Measurements from ENCODE around the gene CAMK2A. TPM values are rescaled to one million over a fixed set of nuclear protein-coding genes. Genes with fewer than 3 reads are reported as not detected.

Gene CAMK2A
- polyA plus RNA-seq (ENCODE audit: insufficient read depth in 1 of 5, insufficient read length in 5 of 5, low replicate concordance in 1 of 5) = 1 to 10 TPM; 3.2 to 8.3 (median 5.8) TPM
- long read RNA-seq, donor 1 = 0 reads
- long read RNA-seq, donor 2, partial matches to known transcripts = 0 of 2 reads
- long read RNA-seq, donor 2, other reads (novel, unspliced or antisense) = 0 of 2 reads
- long read RNA-seq, donor 3 = 0 reads
- long read RNA-seq, donor 4 = 0 reads
- long read RNA-seq, donor 5 = 0 reads
- long read RNA-seq, donor 6 = 0 reads
- long read RNA-seq, donor 7 = 0 reads
- long read RNA-seq, donor 8 = 0 reads

DNA sequence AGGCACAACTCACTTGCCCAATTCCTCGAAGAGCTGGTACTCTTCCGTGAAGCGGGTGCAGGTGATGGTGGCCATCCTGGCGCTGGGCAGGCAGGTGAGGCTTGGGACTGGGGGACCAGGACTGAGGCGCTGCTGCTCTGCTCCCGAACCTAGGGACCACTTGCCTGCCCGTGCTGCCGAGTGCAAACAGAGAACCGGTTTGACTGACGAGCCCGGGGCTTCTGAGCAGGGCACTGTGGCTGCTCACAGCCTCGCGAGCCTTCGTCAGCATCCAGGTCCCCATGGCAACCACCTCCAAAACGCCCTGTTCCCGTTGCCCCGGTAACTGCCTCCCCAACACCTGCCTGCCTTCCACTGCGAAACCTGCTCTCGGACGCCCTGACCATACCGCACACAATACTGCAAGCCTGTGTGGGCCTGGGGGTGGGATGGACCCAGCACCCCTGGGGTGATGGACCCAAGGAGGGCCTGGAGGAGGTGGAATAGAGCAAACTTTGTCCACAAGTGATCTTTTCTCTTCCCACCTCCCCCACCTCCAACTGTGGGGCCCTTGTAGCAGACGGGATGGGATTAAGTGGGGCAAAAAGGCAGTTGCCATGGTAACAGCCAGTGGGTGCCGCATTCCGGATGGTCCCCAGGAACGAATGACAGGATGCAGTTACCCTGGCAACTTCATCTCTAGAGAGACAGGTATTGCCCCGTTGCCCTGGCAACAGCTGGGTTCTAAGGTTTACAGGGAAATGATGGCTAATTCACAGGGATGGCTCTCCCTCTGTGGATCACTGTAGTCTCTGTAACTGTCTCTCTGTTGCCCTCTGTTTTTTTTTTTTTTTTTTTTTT, at the start of gene CAMK2A:
TSS of gene CAMK2A (minus strand) at position 223 of the 840 bp plus-strand sequence. CDS start at position 75, 148 bp downstream.
- DNase-seq = no peak

DNA sequence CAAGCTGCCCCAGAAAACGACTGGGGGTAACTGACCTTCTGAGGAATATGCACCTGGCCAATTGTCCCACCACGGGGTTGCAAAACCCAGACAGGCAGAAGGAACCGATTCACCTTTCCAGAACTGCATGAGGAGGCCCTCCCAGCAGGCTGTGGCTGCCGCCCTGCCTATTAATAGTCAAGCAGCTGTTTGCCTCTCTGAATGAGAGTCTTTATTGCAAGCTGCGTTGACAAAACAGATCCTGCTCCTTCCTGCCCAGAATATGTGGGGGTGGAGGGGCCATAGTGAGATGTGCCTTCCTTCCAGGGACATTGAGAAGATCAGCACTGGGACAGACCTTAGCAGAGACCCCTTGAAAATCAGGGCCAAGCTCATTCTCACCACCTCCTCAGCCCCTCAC, 49.6 kb upstream of the CAMK2A start:
- DNase-seq = no peak

DNA sequence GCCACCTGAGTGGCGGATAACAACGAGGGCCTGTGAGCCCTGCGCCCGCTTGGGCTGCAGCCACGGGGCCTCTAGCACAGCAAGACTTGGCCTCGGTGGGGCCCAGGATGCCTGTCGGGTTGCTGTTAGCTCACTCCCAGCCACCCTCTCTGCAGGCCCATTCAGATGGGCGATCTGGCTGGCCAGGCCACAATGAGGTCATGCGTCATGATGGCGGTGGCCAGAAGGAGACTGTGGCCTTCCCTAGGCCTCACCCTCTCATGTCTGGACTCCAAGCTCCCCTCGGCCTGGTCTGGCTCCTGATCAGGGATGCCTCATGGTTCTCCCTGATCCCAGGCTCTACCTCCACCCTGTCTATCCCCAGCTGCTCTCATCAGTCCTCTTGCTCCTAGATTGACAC, 49.0 kb upstream of the CAMK2A start:
- no peak for DNase-seq

DNA sequence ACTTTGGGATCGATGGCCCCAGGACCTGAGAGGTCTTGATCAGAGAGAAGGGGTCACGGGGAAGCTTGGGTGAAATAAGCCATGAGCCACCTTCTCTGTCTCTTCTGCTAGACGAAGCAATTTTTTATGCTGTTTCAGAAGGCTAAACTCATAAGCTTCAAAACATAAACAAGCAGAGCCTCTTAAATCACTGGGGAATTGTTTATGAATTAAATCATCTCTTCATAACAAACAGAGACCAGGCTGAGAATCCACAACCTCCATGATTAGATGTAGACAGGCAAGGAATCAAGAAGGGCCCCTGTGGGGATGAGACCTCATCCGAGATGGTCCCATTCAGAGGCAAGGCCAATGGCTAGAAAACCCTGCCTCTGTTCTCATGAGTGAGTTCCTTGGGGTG, 46.2 kb upstream of the CAMK2A start:
- no peak for DNase-seq

DNA sequence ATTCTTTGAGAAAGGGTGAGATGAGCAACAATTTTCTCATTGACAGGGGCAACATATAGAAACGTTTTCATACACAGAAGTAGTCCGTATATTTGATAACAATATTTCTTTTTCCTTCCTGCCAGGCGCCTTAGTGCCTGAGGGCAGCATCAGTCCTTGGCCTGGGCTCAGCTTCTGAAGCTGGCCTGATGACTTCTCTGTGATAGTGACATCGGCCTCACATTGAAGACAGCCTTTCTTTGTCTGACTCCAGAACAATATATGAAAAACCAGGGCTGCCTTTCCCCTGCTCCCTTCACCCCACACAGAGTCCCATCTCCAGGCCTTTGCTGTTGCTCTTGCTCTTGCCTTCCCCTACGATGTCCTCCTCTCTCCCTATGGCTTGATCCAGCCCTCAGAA, 43.8 kb upstream of the CAMK2A start:
- no peak for DNase-seq

DNA sequence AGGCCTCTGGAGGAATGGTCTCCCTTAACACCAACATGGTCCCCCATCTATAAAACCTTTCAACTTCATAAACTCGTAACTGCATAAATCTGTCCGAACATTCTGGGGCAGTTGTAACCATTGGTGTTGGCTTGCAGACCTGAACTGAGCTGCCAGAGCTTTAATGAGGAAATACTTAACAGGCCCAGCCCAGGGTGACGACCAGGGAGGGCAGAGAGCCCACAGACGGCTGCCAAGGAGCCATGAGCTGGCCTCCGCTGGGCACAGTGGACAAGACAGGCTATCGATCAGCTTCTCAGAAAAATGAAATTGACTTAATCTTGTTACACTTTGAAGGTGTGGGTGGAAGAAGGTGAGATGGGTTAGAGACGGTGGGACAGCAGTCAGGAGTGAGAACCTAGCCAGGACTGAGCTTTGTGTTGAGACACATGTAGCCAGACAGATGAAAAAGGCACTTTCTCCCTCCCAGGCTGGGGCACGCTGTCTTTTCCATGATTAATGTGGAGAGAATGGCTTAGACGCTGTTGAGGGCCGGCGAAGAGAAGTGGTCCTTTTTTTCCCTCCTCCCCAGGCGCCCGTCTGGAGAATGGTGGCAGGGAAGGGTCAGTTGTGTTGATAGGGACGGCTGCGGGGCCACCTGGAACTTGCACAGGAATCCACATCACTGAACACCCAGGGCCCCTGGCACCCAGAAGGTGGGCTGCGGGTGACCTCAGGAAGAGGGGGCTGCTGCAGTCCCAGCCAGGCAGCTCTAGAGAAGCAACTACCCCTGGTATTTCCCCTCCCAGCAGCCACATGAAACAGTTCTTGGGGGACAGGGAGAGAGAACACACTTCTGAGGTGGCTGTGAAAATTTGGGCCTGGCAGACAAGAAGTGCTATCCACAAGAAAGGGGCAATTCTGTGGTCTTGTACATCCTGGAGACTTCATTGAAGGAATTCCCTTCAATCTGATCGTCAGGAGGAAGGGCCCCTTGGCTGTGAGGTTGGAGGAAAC, 40.6 kb upstream of the CAMK2A start:
- DNase-seq = no peak

DNA sequence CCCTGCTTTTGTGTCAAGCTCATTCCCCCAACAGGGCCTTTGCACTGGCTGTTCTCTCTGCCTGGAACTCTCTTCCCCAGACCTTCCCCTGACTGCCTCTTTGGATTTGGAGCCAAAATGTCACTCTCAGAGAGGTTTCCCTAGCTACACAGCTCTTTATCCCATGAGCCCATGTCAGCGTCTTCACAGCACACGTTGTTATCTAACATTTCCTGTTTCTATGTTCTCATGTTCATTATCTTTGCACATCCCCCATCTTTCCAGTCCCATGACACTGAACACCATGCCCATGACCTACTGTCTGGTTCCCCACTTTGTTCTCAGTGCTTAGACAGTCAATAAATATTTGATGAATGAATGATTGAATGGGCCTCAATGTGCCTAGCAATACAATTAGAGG, 39.5 kb upstream of the CAMK2A start:
- DNase-seq = no peak

DNA sequence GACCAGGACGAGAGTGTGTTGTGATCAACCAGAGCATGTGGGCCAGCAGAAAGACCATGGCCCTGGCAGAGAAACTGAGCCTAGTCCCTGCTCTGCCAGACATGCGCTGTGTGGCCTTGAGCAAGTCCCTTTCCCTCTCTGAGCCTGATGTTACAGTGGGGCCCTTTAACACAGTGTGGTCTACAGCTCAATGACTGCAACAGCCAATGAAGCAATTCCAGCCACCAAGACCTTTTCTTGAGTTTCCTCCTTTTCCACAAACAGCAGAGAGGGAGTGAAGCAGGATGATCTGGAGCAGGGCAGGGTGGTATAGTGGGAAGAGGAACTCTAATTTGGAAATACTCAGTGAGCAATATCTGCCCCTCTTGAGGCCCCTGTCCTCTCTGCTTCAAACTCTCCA, 38.9 kb upstream of the CAMK2A start:
- DNase-seq = no peak

DNA sequence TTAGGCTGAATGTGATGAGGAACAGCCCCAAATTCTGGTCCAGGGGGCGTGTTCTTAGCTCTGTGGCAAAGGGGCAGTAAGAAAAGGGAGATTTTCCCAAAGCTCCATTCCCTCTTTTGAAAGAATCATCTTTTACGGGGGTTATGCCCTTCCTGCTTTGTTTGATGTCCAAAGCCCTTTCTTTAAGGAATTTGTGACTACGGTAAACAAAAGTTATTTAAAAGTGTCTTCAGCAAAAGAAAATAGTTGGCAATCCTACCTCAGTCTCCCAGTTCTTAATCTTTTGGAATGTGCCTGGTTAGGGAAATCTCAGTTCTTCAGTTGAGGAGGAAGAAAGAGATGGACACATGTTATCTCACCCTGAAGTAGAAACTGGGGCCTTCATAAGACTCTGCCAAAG, 37.6 kb upstream of the CAMK2A start:
- DNase-seq = no peak

DNA sequence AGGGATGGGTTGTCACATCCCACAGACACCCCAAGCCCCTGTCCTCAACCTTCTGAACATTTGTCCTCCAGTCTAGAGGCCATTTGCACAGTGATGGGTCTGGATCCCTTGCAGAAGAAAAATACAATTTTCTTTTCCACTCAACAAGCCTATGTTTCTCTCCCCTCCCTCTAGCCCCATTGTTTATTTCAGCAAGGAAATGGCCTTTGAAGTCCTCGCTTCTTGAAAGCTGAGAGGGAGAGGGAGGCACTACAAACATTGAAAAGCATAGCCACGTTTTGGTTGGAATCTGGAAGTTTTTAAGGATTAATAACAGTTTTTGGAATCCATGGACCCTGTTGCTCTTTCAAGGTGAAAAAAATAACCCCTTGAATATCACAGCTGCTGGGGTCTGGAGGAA, 37.1 kb upstream of the CAMK2A start:
- no peak for DNase-seq

DNA sequence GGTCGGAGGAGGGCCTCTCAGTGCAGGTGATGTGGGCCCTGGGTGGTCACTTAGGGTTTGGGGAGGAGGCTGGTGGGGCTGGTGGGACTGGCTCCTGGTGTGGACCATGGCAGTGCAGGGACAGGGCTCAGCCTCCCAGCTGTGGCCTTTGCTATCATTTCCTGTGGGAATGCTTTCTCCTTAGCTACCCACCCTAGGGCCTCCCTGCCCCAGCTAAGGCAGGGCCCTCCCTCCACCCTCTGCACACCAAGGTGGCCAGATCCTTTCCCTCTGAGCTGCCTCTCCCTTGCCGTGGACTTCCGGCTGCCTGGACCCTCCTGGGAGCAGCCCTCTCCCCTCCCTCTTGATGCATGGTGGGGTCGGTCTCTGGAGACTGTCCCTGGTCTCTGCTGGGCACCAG, 35.9 kb upstream of the CAMK2A start:
- no peak for DNase-seq

DNA sequence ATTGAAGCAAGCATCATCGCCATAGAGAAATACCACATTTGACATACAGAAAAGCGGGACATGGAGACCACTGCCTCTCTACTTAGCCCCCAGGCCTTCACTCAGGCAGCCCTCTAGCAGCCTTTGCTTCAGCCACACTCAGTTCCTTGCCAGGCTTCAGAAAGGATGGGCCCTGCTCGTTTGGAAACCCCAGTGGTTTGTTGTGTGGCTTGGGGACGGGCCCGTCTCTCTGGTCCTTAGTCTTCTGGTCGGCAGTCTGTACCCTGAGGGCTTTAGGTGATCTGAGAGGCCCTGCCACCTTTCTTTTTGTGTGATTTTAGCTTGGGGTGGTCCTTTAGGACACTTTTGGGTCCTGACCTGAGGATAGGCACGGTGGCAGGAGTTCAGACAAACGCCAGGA, 34.2 kb upstream of the CAMK2A start:
- DNase-seq = no peak

DNA sequence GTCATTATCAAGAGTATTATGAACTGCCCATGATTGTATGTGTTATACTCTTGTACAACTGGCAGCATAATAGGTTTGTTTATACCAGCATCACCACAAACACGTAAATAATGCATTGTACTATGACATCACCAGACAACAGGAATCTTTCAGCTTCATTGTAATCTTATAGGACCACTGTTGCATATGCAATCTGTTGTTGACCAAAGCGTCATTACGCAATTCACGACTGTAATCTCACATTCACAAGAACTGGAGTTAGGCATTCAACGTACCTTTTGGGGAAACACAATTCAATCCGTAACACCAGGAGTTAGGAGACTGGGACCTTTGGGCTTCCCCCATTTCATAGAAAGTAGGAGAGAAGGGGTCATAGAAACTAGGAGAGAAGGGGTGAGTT, 33.5 kb upstream of the CAMK2A start:
- no peak for DNase-seq

DNA sequence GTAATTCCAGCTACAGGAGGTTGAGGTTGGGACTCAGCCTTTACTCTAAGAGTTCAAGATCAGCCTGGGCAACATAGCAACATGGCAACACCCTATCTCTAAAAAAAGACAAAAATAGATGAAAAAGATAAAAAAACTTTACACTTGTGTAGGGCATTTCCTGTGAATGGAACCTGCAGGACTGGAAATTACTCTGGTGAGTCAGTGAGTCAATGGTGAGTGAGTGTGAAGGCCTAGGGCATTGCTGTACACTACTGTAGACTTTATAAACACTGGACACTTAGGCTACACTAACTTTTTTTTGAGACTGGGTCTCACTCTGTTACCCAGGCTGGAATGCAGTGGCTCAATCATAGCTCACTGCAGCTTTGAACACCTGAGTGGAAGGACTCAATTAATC, 32.6 kb upstream of the CAMK2A start:
- no peak for DNase-seq

DNA sequence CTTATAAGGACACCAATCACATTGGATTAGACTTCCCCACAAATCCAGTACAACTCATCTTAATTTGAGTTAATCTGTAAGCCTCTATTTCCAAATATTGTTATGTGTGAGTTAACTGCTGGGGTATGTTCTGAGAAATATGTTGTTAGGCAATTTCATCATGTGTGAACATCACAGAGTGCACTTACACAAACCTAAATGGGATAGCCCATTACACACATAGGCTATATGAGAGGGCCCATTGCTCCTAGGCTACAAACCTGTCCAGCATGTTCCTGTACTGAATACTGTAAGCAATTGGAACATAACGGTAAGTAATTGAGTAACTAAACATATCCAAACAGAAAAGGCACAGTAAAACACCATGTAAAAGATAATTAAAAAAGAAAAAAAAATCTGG, 32.2 kb upstream of the CAMK2A start:
- DNase-seq = no peak

DNA sequence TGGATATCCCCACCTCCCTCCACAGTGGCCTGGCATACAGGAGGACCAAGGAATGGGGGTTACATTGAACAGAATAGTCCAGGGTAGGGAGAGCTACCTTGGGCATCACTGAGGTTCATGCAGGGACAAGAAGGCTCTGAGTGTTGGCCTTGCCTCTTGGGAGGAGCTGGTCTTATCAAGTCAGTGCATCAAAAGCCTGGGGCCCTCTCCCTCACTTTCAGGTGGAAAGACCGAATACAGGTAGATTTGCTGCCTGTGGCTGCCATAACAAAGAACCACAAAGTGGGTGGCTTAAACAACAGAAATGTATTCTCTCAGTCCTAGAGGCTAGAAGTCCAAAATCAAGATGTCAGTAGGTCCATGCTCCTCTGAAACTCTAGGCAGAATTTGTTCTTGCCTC, 31.6 kb upstream of the CAMK2A start:
- DNase-seq = no peak

DNA sequence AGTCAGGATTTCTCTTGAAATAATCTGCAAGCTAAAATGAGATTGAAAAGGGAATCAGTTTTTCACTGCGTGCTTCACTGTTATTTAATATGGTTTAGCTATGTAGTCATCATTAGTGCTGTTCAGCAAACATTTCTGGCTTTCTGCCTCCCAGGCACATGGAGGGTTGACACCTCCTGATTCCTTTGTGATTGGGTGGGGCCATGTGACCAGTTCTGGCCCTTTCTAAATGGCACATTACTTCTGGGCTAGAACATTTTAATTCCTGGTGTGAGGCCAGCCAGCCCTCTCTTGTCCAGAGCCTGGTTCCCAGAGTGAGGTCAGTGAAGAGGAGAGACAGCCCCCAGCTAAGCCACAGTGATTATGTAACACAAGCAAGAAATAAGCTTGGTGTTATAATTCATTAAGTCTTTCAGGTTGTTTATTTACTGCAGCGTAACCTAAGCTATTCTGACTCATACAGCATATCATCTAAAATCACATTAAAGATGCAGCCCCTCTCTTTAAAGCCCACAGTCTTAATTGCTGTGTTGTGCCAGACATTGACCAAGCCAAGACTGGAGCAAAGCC, 30.6 kb upstream of the CAMK2A start:
- peak; percentile 77 to 87 for DNase-seq

DNA sequence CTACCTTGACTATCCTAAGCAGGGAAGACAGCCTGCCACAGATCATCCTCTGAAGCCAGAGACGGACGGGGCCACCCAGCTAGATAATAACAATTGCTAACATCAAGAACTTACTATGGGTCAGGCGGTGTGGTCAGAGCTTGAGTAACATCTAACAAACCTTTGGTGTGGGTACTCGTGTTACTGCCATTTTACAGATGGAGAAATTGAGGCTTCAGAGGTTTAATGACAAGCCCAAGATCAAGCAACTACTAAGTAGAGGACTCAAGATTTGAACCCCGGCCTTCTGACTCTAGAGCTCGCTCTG, 29.9 kb upstream of the CAMK2A start:
- DNase-seq = no peak

DNA sequence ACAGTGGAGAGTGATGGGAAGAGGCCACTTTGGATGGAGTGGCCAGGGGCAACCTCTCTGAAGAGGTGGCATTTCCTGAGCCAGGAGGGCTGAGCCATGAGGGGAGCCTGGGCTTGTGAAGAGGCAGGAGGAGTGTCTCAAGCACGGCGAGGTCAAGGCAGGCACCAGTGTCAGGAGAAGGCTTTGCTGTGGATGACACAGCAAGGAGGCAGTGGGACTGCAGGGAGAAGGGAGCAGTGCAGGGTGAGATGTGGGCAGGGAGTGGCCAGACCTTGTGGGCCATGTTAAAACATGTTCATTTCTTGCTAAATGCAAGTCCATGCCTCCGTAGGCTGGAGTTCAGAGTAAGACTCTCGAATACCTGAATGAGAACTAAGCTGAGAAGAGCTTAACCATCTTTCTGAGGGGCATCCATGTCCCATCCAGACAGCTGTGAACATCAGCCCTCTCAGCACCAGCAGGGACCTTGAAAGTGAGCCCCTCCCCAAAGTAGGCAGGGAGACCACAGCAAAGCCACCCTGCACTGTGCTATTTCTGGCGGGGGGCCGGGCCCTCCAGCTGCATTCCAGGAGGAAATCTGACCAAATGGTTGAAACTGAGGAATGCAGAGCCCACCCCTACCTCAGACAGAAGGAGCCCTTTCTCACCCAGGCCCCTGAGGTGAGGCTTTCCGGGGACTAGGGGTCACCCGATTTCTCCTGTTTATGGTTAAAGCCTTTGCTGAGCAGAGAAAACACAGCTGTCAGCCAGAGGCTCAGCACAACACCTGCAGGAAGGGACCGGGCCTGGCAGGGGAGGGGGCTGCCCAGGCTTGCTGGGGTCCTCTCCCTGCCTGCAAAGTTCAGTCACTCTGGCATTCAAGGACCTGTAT, 29.3 kb upstream of the CAMK2A start:
- no peak for DNase-seq

DNA sequence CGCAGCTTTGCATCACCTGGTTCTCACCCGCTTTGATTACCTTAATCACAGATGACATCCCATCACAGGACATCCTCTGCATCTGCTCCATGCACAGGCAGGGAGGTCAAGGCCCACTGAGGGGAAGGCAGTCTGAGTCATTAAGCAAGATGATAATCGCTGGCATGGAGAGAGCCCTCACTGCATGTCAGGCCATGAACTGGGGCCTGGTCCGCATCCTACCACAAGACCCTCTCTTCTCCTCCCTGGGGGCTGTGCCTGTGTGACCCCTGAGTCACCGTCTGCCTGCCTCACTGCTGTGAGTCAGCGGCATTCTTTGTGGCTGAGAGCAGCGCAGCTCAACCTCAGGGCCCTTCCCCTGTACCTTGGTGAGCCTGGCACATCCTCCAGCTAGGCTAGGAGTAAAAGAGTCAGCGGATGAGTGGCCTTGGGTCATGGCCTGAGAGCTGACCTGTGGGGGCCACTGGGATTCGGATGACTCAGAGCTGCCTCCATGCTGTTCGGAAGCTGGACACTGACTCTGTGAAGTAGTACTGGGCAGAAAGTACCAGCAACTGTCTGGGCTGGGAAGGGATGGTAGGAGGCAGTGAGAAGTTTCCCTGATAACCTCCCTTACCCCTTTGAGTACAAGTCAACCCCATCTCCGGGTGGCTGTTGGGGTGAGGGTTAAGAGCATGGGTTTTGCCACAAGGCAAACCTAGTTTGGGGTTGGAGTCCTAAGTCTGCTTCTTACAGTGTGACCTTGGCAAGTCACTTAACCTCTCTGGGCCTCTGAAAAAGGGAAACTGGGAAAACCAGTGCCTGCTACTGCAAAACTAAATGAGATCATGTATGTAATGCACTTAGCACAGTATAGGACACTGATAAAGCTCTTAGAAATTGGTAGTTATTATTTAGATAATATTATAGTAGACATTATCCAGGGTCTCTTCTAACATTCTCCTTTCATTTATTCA, 27.8 kb upstream of the CAMK2A start:
- DNase-seq = no peak
